Measurements from ENCODE around the gene SYT2. TPM values are rescaled to one million over a fixed set of nuclear protein-coding genes. Genes with fewer than 3 reads are reported as not detected.

The SYT2 gene
- total RNA-seq, 1 experiment from 2014 or later, result 0.09 TPM

GRCh38 chr1:202681736-202682420 is 28.4 kb downstream of the SYT2 start:
- no peak overlapping the region for H3K4me3 Mint-ChIP-seq (ENCODE audit: unreplicated experiment)
- H3K27me3 Mint-ChIP-seq (ENCODE audit: insufficient read depth, unreplicated experiment), result peaks cover 35% of the 10 kb centered on the region
- Histone ChIP-seq H3K27me3 (replicated peaks; ENCODE audit: control insufficient read depth, insufficient read depth, low read length) (peaks cover 2% of the 10 kb centered on the region), H3K9me3 (0 out of 2 replicates have a peak, but pooled peaks cover 4% of the 10 kb centered on the region), H3K36me3 (ENCODE audit: control insufficient read depth, insufficient read depth, low read length) (no peaks in the 10 kb centered on the region), H3K4me3 (ENCODE audit: low read depth, low read length) (no peak overlapping the region), H3K4me1 (no peaks in the 10 kb centered on the region)
- no peaks in the 10 kb centered on the region for H3K4me1 Mint-ChIP-seq (ENCODE audit: low read depth, unreplicated experiment)
- intact Hi-C loops (cut with micrococcal nuclease; ENCODE audit: unreplicated experiment), result no loop called here
- no peak for DNase-seq
- no peak overlapping the region for H3K27ac Mint-ChIP-seq (ENCODE audit: unreplicated experiment)
- no peak for TF ChIP-seq CTCF (IDR thresholded peaks at IDR 0.05; ENCODE audit: insufficient read depth in 1 of 2, low read depth in 1 of 2, low read length in 1 of 2, severe bottlenecking in 1 of 2, unreplicated experiment in 1 of 2)
- peaks cover 14% of the 10 kb centered on the region for H3K9me3 Mint-ChIP-seq (ENCODE audit: unreplicated experiment)
- BruUV-seq (replicated peaks), result no TSS peak
- peaks cover 4% of the 10 kb centered on the region for H3K36me3 Mint-ChIP-seq (ENCODE audit: insufficient read depth, unreplicated experiment)
- ChIA-PET POLR2A (no interaction called here), CTCF (no interaction called here)

GRCh38 chr1:202680586-202681352 is 29.5 kb downstream of the SYT2 start:
- Mint-ChIP-seq H3K27ac (ENCODE audit: unreplicated experiment) (no peak overlapping the region), H3K27me3 (ENCODE audit: insufficient read depth, unreplicated experiment) (peaks cover 34% of the 10 kb centered on the region), H3K4me1 (ENCODE audit: low read depth, unreplicated experiment) (no peaks in the 10 kb centered on the region), H3K36me3 (ENCODE audit: insufficient read depth, unreplicated experiment) (peaks cover 4% of the 10 kb centered on the region), H3K9me3 (ENCODE audit: unreplicated experiment) (peaks cover 14% of the 10 kb centered on the region), H3K4me3 (ENCODE audit: unreplicated experiment) (no peak overlapping the region)
- H3K36me3 ChIP-seq (ENCODE audit: control insufficient read depth, insufficient read depth, low read length), result no peaks in the 10 kb centered on the region
- no TSS peak for BruUV-seq (replicated peaks)
- no peak for TF ChIP-seq CTCF (IDR thresholded peaks at IDR 0.05; ENCODE audit: insufficient read depth in 1 of 2, low read depth in 1 of 2, low read length in 1 of 2, severe bottlenecking in 1 of 2, unreplicated experiment in 1 of 2)
- H3K4me1 ChIP-seq, result no peaks in the 10 kb centered on the region
- H3K4me3 ChIP-seq (ENCODE audit: low read depth, low read length), result no peak overlapping the region
- H3K9me3 ChIP-seq, result 0 out of 2 replicates have a peak, but pooled peaks cover 4% of the 10 kb centered on the region
- intact Hi-C loops (cut with micrococcal nuclease; ENCODE audit: unreplicated experiment), result no loop called here
- ChIA-PET POLR2A (no interaction called here), CTCF (no interaction called here)
- peak in 1 of 2 experiments; percentile 13 for DNase-seq
- peaks cover 2% of the 10 kb centered on the region for H3K27me3 ChIP-seq (replicated peaks; ENCODE audit: control insufficient read depth, insufficient read depth, low read length)

GRCh38 chr1:202679406-202680177 is 30.7 kb downstream of the SYT2 start:
- H3K4me1 ChIP-seq, result no peaks in the 10 kb centered on the region
- Mint-ChIP-seq H3K4me3 (ENCODE audit: unreplicated experiment) (no peak overlapping the region), H3K9me3 (ENCODE audit: unreplicated experiment) (peaks cover 14% of the 10 kb centered on the region), H3K36me3 (ENCODE audit: insufficient read depth, unreplicated experiment) (peaks cover 4% of the 10 kb centered on the region), H3K4me1 (ENCODE audit: low read depth, unreplicated experiment) (no peaks in the 10 kb centered on the region), H3K27me3 (ENCODE audit: insufficient read depth, unreplicated experiment) (peaks cover 34% of the 10 kb centered on the region), H3K27ac (ENCODE audit: unreplicated experiment) (no peak overlapping the region)
- peaks cover 2% of the 10 kb centered on the region for H3K27me3 ChIP-seq (replicated peaks; ENCODE audit: control insufficient read depth, insufficient read depth, low read length)
- no peak overlapping the region for H3K4me3 ChIP-seq (ENCODE audit: low read depth, low read length)
- intact Hi-C loops (cut with micrococcal nuclease; ENCODE audit: unreplicated experiment), result no loop called here
- POLR2A ChIA-PET, result no interaction called here
- no peak for DNase-seq
- no peak for TF ChIP-seq CTCF (IDR thresholded peaks at IDR 0.05; ENCODE audit: insufficient read depth in 1 of 2, low read depth in 1 of 2, low read length in 1 of 2, severe bottlenecking in 1 of 2, unreplicated experiment in 1 of 2)
- no TSS peak for BruUV-seq (replicated peaks)
- CTCF ChIA-PET, result no interaction called here
- H3K36me3 ChIP-seq (ENCODE audit: control insufficient read depth, insufficient read depth, low read length), result no peaks in the 10 kb centered on the region
- H3K9me3 ChIP-seq, result 0 out of 2 replicates have a peak, but pooled peaks cover 4% of the 10 kb centered on the region
